OCI-LY1 (cell line): ENCODE results near the gene THSD7A.

ENCODE experiments used
- CTCF ChIP-seq: fragments of 200-600 bp; sonication (generic), shearing (Covaris generic); IDR thresholded peaks from 2 replicates; pipeline ENCODE4 v1.5.1; 2017; ENCODE audit warnings: mild to moderate bottlenecking, antibody characterized with exemption, low read length, moderate library complexity, mixed read lengths
- EZH2 ChIP-seq: fragments of 200-600 bp; sonication (generic), shearing (Covaris generic); IDR thresholded peaks from 2 replicates; pipeline ENCODE4 v1.8.0; 2017; ENCODE audit warnings: borderline replicate concordance, mixed run types, mild to moderate bottlenecking, antibody characterized with exemption, low read length, moderate library complexity, mixed read lengths

DNA sequence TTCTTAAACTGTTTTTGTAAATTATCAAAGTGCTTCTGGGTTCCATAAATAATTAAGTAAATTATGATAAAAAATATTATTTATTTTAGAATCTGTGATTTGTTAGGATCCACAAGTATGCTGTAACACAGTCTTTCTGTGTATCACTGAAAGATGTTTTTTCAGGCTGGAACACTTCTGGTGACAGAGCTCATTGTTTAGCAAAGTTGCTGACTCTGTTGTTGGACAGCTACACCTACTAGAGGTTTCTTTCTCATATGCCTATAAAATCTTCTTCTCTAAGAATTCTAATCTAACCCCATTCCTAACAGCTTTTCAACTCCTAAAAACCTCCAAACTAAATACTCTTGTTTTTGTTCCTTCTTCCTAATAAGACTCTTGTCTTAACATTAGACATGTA, 176.8 kb downstream of the THSD7A start:
- TF ChIP-seq CTCF (no peak), EZH2 (no peak)
